HG03175 (cell line): Measurements from ENCODE around the gene RPS15.
"Not testable (repeated sequence)": the region's sequence is repeated elsewhere in the genome, so short reads cannot be mapped to it uniquely, and the experiment has no call there.

Experiments used
- ATAC-seq: cut with Tn5 transposase; IDR thresholded peaks from one replicate; pipeline ENCODE4 v1.9.1; 2021; ENCODE audit warnings: mild to moderate bottlenecking, moderate library complexity; ENCODE audit not compliant: unreplicated experiment

Gene RPS15

DNA sequence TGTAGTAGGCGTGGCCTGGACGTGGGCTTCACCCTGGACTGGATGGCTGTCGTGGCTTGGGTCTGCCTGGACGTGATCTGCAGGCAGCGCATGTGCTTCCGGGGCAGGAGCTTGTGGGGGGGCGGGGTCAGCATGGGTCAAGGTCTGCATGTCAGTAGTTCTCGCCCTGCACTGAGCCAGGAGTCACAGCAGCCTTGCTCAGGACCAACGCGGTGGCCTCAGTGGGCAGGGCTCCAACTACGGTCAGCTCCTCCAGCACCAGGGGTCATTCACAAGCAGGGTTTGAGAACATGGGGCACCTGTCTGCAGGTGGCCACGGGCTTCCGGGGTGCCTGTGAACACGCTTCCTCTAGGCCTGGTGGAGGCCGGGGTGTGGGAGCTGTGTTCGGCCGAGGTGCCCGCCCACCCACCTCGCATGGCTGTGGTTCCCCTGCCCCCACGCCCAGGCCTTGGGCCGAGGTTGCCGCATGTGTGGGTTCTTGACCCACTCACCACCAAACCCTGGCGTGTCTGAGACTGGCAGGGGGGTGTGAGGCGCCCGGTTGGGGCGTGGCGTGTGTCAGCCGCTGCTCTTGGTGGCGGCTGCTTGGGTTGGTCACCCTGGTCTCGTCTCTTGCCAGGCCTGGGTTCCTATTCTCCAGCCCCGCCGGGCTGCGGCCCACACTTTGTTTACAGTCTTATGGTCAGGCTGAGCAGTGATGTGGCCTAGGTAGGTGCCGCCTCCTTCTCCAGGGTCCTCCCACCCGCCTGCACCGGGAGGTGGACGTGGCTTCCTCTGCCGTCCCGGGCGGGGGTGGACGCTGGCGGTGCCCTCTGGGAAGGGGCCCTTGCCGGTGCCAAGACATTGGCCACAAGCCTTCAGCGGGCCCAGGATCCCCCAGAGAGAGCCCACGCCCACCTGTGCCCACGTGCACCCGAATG, 4.8 kb upstream of the RPS15 start:
- ATAC-seq = no peak

GRCh38 chr19:1434040-1434366, 4.2 kb upstream of the RPS15 start:
- ATAC-seq = no peak

GRCh38 chr19:1434577-1435060, 3.6 kb upstream of the RPS15 start:
- no peak for ATAC-seq

DNA sequence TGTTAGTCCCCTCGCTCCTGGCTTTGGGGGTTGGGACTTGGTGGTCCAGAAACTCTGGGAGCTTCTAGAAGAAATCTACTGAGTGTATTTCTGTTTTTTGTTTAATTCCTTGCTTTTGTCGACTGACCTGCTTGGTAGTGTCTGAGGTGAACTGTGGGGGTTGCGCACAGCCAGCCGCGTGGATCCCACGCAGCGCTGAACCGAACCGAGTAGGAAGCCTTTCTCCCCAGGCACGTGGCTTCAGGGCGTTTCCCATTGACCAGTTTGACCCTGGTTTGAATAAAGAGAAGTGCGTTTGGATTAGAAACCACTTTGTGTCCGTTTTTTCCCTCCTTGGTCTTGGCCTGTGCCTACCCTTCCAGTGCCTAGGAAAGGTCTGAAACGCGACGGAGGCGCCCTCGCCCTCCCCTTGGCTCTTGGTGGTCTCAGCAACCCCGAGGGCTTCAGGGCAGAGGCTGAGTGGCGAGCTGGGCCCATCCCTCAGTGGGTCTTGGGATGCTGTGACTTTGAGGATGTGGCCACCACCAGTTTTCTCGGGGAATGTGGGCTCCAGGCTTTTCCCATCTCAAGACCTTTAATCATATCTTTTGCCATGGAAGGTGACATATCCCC, 2.7 kb upstream of the RPS15 start:
- ATAC-seq = no peak

DNA sequence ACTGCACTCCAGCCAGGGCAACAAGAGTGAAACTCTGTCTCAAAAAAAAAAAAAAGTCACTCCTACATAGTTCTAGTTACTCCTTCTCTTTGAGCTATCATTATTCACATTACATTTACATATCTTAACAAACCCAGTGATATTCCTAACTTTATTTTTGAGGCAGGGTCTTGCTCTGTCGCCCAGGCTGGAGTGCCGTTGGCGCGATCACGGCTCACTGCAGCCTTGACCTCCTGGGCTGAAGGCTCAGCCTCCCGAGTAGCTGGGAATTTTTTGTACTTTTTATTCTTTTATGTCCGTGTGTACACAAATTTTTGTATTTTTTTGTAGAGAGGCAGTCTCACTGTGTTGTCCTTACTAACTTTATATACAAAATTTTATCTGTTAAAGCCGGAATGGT, 587 bp upstream of the RPS15 start:
- no peak for ATAC-seq

- ATAC-seq = no peak
Observed at GRCh38 chr19:1438933-1439354, 748 bp downstream of the RPS15 start.

- not testable (repeated sequence) for ATAC-seq
Observed at GRCh38 chr19:1439525-1440417, 1.6 kb downstream of the RPS15 start.

DNA sequence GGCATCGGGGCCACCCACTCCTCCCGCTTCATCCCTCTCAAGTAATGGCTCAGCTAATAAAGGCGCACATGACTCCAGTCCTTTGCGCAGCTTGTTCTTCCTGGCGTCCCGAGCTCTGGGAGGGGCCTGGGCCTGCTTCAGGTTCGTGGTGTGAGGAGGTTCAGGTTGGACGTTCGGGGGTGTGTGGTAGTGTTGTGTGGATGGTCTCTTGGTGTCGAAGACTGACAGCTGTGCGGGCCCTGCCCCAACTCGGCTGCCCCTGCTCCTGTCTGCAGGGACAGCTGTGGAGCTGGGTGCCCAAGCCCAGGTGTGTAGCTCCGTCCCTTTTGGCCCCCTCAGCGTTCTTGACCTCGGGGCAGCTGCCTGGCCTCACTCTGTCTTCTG, 2.2 kb downstream of the RPS15 start:
- no peak for ATAC-seq

DNA sequence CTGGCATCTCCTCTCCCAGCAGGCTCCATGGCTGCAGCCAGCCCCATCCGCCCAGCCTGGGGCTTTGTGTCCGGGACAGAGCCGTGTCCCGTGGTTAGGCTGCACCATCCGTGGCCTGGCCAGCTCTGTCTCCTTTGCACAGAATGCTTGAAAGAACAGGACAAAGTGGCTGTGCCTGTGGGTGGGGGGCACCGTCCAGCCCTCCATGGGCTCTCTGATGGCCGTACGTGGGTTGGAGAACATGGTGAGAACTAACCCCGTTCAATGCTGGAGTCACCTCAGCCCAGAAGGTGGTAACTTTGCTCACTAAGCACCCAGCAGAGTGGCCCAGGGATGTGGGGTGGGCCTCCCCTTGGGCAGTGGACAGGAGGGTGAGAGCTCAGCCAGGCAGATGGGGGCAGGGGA, 2.8 kb downstream of the RPS15 start:
- ATAC-seq = no peak

DNA sequence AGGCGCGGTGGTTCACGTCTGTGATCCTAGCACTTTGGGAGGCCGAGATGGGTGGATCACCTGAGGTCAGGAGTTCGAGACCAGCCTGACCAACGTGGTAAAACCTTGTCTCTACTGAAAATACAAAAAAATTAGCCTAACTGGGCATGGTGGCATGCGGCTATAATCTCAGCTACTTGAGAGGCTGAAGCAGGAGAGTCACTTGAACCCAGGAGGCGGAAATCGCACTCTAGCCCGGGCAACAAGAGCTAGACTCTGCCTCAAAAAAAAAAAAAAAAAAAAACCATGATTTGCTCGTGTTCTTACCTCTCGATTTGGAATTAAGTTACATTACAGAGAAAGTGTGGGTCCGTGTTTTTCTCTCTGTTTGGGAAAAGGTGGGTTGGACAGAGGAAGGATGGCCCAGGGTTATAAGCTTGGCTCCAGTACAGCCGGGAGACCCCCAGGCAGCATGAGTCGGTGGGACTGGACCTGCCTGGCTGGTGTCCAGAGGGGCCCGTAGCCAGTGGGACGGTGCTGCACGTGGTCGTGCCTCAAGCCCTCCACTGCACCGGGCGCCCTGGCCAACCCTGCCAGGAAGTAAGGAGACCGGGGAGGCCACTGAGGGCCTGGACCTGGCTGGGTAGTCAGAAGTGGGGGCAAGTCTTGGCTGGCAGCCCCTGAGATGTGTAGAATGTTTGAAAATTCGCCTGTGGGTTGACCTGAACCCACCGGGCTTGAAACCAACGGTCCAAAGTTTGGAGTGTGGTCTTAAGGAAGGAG, 3.7 kb downstream of the RPS15 start:
- ATAC-seq = no peak

DNA sequence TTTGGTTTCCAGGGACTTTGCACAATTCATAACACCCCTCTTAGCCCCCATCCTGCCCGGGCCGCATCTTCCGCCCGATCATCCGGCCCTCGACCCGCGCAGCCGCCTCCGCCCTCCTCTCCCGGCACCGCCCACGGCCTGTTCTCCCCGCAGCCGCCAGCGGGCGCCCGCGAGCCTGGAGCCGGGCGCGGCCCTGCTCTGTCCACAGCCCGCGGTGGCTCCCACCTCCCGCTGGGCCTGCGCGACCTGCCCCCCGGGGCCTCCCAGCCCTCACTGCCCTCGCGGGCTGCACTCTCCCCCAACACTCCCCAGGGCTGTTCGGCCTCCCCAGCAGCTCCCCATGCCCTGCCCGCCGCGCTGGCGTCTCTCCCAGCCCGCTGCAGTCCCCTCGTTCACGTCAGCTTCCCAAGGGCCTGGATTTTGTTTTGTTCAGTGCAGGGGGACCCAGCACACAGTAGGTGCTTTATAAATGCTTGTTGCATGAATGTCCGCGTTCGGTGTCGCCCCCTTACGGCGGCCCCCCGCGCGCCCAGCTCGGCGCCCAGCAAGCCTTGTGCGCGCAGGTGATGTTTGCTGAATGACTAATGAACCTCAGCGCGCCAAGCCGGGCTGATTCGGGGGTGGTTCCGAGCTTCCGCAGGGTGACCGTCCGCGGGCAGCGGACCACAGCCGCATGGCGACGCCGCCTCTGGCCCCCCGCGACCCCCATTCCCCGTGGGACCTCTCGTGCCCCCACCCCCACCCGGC, 7.2 kb downstream of the RPS15 start:
- ATAC-seq = peak; percentile 81

- no peak for ATAC-seq
Observed at GRCh38 chr19:1445932-1446712, 7.9 kb downstream of the RPS15 start.

GRCh38 chr19:1446713-1447481, 8.7 kb downstream of the RPS15 start:
- ATAC-seq = no peak

DNA sequence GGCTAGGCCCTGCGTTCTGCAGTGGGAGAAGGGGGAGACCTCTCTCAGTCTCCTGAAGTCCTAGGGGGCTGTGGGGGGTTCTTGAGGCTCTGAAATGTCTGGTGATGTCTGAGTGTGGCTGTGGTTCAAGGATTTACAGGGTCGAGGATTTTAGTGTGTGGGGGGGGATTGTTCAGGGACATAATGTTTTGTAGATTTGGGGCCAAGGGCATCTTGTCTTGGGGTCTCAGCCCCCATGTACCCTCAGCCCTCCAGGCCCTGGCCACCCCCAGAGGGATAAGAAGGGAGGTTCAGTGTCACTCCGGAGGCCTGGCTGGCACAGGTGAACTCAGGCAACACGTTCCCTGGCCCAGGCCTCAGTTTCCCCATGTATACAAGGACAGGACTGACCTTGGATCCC, 9.3 kb downstream of the RPS15 start:
- no peak for ATAC-seq

- ATAC-seq = no peak
Observed at GRCh38 chr19:1447944-1448343, 9.7 kb downstream of the RPS15 start.

- ATAC-seq = no peak
Observed at GRCh38 chr19:1449467-1450442, 11.6 kb downstream of the RPS15 start, which contains the start of gene APC2. APC2 (plus strand) TSS chr19:1450121; CDS start chr19:1453002, 2,881 bp downstream.
